Hippocampal formation (tissue), 2 donors: Measurements from ENCODE around the gene CCZ1B.
"Not testable (repeated sequence)": the region's sequence is repeated elsewhere in the genome, so short reads cannot be mapped to it uniquely, and the experiment has no call there.

Source experiments
- DNase-seq, 2 donors: peaks; one replicate each; lab custom pipeline; 2025; lab: John Stamatoyannopoulos, UW

CCZ1B gene

DNA sequence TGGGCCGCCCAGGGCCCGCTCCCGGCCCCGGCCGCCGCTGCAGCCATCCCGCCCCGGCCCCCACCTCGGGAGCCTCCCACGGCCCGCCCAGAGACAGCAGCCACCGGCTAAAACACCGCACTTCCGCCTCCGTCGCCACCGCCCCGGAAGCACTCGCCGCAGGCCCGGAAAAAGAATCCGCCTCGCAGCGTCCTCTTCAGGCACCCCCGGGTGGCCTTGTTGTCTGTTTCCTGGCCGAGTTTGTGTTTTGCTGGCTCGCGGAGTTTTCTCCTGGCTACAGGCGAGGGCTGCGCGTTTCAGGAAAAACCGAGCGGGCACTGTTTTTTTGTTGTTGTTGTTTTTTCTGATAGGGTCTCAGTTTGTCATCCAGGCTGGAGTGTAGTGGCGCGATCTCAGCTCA is at the start of gene CCZ1B:
Gene CCZ1B (minus strand): TSS at position 125 of the 400 bp plus-strand sequence. CDS start 78 bp downstream, at position 47.
- peak; percentile 10 to 82 for DNase-seq

GRCh38 chr7:6875022-6875421 is 48.9 kb upstream of the CCZ1B start:
- not testable (repeated sequence) for DNase-seq

GRCh38 chr7:6872246-6872945 is 46.3 kb upstream of the CCZ1B start:
- not testable (repeated sequence) for DNase-seq

DNA sequence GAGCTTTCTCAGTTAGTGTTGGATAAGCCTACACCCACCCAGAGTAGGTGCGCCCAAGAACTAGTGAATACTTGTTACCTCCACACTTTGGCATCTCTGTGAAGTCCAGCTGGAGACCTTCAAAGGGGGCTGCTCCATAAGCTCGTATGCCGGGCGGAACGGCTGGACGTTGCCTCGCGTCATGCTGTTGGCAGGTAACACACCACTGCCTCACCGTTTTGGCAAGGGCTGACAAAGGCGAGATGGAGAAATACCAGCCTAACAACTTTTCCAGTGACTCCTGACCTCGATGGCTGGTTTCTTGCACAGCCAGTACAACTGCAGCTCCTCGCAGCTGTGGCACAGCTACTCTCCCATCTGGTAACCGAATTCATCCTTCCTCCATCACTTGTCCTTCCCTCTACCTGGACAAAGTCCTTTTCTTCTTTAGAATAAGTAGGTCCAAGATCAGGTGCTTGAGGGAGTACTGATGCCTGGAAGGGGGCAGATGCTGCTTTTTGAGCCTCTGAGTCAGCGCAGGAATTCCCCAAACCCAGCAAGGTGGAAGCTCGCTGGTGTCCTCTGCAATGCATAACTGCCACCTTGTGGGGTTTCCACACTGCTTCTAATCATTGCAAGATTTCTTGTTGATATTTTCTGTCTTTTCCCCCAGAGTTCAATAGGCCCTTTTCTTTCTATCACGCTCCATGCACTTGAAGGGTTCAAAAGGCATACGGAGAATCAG is 45.5 kb upstream of the CCZ1B start:
- DNase-seq: not testable (repeated sequence)

DNA sequence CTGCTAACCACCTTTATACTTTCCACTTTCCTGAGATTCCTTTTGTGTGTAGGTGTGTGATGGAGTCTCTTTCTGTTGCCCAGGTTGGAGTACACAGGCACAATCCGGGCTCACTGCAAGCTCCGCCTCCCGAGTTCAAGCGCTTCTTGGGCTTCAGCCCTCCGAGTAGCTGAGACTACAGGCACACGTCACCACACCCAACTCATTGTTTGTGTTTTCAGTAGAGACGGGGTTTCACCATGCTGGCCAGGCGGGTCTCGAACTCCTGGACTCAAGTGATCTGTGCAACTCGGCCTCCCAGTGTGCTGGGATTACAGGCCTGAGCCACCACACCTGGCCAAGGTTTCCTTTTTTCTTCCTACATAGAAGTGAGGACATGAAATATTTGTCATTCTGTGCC is 38.7 kb upstream of the CCZ1B start:
- not testable (repeated sequence) for DNase-seq

DNA sequence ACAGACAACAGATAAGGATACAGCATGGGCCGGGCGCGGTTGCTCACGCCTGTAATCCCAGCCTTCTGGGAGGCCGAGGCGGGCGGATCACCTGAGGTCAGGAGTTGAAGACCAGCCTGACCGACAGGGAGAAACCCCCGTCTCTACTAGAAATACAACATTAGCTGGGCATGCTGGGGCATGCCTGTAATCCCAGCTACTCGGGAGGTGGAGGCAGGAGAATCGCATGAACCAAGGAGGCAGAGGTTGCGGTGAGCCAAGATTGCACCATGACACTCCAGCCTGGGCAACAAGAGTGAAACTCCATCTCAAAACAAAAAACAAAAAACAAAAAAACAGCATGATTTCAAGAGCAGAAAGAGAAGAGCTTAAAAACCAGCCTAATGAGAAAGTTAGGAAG is 38.1 kb upstream of the CCZ1B start:
- DNase-seq: not testable (repeated sequence)

- not testable (repeated sequence) for DNase-seq
These were observed 36.8 kb upstream of the CCZ1B start for GRCh38 chr7:6862876-6863275.

- peak in 1 of 2 donors; percentile 15 for DNase-seq
These were observed 31.7 kb upstream of the CCZ1B start for GRCh38 chr7:6857721-6858314.

- not testable (repeated sequence) for DNase-seq
These were observed 29.6 kb upstream of the CCZ1B start for GRCh38 chr7:6855563-6856131.

GRCh38 chr7:6854747-6855562 is 28.9 kb upstream of the CCZ1B start:
- not testable (repeated sequence) for DNase-seq

GRCh38 chr7:6853681-6854080 is 27.6 kb upstream of the CCZ1B start:
- DNase-seq: not testable (repeated sequence)

DNA sequence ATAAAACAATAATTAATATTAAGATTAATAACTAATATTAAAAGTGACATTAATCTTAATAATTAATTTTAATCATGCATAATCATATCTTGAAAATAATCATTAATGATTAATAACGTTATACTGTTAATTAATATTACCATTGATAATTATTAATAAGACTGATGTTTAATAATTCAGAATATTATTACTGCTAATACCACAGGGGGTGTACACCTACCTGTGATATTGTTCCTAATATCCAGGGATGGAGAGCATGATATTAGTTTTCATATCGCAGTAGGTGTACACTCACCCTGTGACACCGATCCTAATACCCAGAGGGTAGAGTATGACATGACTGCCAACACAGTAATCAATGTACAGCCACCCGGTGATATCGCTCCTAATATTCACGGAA is 23.1 kb upstream of the CCZ1B start:
- not testable (repeated sequence) for DNase-seq

GRCh38 chr7:6847751-6848150 is 21.7 kb upstream of the CCZ1B start:
- not testable (repeated sequence) for DNase-seq

- not testable (repeated sequence) for DNase-seq
These were observed 19.9 kb upstream of the CCZ1B start for GRCh38 chr7:6845971-6846449.

DNA sequence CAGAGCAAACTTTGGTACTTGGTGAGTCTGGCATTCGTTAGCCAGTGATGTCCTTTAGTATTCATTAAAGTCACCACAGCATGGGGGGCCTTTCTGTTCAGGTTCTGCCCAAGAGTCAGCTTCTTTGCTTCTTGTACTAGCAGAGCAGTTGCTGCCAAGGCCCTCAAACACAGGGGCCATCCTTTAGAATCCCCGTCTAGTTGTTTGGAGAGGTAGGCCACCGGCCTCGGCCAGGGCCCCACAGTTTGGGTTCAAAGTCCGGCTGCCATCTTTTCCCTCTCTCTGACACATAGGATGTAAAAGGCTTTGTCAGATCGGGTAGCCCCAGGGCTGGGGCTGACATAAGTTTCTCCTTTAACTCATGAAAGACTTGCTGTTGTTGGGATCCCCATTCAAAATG is 17.6 kb upstream of the CCZ1B start:
- not testable (repeated sequence) for DNase-seq

GRCh38 chr7:6843092-6843491 is 17.0 kb upstream of the CCZ1B start:
- DNase-seq: not testable (repeated sequence)

DNA sequence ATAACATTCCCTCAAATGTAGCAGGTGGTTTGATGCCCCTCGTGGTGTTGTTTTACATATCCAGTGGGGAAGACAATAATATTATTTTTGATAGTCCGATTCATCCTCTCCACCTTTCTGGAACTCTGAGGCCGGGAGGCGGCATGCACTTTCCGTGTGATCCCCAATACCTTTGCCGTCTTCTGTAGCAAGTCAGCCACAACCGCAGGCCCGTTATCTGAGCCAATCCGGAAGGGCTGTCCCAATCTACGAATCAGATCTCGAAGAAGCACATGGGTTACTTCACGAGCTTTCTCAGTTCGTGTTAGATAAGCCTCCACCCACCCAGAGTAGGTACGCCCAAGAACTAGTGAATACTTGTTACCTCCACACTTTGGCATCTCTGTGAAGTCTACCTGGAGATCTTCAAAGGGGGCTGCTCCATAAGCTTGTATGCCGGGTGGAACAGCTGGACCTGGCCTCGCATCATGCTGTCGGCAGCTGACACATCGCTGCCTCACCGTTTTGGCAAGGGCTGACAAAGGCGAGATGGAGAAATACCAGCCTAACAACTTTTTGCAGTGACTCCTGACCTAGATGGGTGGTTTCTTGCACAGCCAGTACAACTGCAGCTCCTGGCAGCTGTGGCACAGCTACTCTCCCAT is 16.3 kb upstream of the CCZ1B start:
- DNase-seq: not testable (repeated sequence)

- DNase-seq: not testable (repeated sequence)
These were observed 11.0 kb upstream of the CCZ1B start for GRCh38 chr7:6837081-6837480.

DNA sequence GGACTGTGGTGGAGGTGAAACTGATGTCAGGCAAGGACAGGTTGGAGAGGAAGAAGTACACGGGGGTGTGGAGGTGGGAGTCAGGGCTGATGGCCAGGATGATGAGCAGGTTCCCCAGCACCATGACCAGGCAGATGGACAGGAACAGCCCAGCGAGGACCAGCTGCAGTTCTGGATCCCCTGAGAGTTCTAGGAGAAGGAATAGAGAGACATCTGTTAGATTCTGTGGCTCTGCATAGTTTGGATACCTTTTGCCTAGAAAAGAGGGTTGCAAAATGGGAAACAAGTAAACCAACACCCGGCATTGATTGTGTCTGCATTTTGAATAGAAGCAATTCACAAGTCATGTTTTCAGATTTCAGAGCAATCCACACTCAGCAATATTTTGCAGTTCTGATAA is 9.4 kb upstream of the CCZ1B start:
- DNase-seq: not testable (repeated sequence)

- DNase-seq: no peak
These were observed 7.6 kb upstream of the CCZ1B start for GRCh38 chr7:6833636-6834035.
